ENCODE data around the gene CCT4.
"Not testable (repeated sequence)": the region's sequence is repeated elsewhere in the genome, so short reads cannot be mapped to it uniquely, and the experiment has no call there.

CCT4 gene, protein sequence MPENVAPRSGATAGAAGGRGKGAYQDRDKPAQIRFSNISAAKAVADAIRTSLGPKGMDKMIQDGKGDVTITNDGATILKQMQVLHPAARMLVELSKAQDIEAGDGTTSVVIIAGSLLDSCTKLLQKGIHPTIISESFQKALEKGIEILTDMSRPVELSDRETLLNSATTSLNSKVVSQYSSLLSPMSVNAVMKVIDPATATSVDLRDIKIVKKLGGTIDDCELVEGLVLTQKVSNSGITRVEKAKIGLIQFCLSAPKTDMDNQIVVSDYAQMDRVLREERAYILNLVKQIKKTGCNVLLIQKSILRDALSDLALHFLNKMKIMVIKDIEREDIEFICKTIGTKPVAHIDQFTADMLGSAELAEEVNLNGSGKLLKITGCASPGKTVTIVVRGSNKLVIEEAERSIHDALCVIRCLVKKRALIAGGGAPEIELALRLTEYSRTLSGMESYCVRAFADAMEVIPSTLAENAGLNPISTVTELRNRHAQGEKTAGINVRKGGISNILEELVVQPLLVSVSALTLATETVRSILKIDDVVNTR

DNA sequence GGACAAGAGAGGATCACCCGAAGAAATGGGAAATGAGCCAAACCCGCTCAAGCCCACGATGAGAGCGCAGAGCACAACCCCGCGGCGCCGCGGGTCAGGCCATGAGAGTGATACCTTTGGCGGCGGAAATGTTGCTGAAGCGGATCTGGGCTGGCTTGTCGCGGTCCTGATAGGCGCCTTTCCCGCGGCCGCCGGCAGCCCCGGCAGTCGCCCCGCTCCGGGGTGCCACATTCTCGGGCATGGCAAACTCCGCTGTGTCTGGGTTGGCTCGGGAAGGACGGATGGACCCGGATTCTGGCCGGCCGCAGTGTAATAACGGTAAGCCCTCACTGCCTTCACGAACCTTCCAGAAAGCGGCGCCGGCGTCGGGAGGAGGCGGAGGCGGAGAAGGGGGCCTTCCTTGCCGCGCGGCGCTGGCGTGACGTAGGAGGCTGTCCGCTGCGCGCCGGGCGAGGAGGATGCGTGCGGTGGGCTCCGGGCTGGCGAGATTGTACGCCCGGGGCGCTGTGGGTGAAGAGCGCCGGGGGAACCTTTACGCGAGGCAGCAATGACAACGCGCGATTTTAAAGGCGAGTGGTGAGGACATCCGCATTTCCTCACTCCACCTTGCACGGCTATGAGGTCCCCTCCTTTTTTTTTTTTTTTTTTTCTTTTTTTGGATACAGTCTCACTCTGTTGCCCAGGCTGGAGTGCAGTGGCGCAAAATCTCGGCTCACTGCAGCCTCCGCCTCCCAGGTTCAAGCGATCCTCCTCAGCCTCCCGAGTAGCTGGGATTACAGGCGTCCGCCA lies at the start of gene CCT4:
Gene CCT4, minus strand, starts transcription at position 390 of the 789 bp plus-strand sequence. Its CDS starts 149 bp downstream, at position 241.
- peak; percentile 90 to 93 for DNase-seq

DNA sequence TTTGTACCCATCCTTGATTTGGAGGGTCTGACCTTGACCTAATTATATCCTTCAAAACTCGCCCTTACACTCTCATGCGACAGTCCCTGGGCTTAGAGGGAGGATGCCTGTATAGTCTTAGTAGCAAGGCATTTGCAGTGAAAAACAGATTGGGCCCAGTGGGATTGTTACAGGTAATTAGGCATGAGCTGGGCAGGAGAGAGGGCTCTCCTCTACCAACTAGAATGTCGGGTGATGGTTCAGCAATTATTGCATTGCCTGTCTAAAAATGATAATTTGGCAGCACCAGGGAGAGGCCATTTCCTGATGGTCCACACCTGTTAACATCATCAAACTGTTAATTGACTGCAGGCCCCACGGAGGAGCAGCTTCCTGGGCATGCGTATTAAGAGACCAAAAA lies 49.4 kb upstream of the CCT4 start:
- DNase-seq, result no peak

DNA sequence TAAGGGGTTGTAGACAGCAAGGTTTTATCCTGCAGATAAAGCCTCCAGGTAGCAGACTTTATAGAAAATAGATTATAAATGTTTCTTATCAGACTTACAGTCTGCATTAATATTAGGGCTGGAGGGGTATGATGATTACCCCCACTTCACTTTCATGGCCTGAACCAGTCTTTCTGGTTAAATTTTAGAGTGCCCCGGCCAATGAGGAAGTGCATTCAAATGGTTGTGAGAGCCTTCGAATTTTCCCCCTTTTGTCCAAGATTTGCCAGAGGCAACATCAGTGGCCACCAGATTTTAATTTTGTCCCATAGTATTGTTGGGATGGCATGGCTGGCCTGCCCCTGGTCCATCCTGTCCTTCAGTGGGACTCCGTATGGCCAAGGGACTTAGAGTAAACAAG lies 48.6 kb upstream of the CCT4 start:
- no peak for DNase-seq

DNA sequence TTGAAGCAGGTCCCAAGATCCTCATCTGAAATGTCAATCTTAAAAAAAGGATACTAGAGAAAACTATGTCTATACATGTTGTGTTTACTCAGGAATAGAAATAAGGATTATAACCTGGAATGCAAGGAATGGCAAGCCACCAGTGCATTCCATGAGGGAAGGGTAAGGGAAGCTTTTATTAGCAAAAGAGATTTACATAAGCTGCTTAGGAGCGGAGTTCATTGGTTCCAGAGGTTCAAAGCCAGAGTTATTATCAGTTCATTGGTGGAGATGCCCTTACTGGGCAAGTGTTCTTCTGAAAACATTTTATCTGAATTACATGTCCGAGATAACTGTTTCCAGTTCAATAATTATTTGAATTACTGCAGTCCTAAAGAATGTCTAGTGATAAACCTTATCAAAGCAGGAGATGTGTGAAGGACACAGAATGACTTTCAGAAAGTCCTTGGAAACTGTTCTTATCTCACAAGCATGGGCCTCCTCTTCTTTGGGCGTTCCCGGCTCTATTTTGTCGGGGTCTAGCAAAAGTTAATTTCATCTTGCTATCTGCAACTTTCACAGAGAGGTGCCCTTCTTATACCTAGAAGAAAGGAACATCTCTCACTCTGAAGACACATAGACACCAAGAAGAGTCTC lies 40.5 kb upstream of the CCT4 start:
- DNase-seq, result no peak

DNA sequence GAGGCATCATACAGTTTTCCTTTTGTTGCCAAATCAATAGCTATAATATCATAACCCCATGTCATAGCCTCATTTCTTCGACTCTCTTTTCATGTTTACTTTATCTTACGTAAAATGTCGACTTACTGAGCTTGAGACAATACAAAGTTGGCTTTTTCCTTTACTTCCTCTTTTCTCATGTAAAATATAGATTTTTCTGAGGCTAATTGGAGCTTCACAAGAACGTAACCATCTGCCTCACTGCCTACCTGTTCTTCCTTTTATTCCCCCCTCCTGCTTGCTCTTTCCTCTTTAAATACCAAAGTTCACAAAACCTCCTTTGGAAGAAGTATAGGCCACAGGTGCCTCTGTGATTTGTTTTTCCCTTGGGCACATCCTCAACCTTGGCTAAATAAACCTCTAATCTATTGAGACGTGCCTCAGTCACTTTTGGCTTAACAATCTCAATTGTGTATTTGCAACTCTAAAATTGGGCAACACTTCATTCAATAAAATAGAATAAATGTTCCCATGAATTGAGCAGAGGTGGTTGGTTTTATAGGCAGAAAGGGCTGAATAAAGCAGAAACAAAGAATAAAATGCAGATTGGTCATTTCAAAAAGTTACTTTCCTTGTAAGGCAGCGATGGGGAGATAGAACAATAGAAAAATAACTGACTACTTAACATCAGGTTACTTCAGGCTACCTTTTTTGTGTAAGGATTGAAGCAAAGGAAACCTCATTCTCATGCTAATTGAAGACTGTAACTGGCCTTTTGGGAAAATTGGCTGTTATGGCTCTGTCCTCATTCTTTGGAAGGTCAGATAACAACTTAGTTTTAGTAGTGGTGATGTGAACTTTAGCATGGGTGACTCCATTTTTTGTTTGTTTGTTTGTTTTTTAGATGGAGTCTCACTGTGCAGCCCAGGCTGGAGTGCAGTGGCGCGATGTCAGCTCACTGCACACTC lies 38.3 kb upstream of the CCT4 start:
- DNase-seq, result no peak

DNA sequence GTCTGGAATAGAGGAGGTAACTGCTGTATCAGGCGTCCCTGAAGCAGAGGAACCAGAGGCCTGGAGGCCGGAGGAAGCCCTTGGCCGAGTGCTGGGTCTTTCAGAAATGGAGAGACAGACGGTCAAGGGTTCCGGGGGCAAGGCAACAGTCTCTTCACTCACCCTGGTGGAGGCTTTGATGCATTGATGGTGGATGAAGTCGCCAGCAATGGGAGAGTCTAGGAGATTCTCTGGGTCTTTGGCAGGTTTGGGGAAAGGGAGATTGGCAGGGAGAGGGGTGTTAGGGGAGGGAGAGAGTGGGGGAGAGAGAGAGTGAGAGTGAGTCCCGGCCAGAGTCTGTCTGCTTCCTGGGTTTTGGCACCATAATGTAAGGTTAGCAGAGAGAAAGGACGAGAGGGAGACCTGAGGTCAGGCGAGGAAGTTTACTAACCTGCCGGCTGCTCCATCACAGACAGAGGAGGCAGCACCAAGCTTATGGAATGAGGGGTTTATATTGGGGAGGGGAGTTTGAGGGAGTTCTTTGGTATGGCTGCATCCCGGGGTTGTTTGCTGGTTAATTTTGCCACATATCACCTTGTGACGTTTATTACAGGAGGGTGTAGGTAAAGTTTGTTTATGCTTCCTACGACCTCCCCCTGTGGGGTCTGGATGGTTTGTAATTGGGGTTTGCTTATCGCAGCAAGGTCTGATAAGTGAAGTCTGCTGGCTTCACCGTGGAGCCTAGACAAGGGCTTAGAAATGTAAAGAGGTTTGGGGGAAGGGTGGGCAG lies 36.6 kb upstream of the CCT4 start:
- DNase-seq, result no peak

DNA sequence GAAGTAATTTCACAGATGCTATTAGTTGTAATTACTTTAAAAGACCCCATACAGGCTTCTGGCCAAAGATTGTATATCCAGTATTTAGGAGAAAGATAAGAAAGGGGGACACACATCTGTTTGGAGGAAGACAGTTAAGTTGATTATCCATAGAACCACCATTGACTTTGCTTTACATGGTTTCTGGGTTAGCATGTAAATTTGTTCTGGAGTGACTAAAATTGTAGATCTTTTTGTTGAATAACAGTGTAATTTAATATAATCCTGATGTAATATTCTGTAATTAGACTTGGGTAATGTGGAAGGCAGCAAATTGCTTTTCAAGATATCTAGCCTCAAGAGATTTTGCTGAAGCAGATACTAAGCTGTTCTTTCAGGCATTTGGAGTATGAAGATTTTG lies 34.3 kb upstream of the CCT4 start:
- no peak for DNase-seq

DNA sequence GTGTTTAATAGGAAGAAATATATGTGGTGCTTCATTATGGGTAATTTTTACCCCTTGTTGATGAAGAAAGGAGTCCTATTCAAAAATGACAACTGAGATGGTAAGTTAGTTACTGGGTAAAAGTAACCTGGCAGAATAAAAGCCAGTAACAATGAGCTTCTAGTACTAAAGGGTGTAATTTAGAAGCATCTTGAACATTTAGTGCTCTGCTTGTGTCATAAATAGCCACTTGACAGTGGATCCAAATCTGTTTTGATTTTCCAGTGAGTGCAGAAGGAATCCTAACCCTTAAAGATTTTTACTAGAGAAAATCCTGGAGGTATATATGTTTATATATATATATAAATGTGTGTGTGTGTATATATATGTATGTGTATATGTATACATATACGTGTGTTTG lies 32.1 kb upstream of the CCT4 start:
- DNase-seq, result no peak

DNA sequence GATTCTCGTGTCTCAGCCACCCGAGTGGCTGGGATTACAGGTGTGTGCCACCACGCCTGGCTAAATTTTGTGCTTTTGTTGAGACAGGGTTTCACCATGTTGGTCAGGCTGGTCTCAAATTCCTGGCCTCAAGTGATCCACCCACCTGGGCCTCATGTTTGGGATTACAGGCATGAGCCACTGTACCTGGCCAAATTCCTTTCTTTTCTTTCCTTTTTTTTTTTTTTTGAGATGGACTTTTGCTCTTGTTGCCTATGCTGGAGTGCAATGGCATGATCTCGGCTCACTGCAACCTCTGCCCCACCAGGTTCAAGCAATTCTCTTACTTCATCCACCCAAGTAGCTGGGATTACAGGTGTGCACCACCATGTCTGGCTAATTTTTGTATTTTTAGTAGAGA lies 26.3 kb upstream of the CCT4 start:
- not testable (repeated sequence) for DNase-seq

DNA sequence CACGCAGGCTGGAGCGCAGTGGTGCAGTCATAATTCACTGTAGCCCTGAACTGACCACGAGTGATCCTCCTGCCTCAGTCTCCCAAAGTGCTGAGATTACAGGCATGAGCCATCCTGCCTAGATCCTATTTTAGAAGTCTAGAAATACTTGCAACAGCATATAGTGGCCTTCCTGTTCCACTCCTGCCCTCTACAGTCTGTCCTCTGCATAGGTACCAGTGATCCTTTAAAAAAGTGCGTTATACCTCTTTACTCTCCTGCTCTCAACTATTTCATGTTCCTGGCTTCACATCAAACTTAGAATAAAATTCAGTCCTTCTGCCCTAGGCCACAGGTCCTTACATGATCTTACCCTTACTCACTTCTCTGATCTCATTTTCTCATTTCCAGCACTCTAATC lies 23.1 kb upstream of the CCT4 start:
- DNase-seq, result no peak

DNA sequence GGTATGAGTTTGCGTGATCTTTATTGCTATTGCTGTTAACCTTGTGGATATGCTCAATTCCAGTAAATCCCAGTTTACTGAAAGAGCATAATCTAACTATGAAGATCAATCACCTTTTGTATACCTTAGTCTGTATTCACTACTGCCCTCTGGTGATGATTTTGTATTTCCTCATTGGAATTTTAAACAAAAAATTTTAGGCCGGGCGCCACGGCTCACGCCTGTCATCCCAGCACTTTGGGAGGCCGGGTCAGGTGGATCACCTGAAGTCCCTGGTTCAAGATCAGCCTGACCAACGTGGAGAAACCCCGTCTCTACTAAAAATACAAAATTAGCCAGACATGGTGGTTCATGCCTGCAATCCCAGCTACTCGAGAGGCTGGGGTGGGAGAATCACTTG lies 22.1 kb upstream of the CCT4 start:
- no peak for DNase-seq

DNA sequence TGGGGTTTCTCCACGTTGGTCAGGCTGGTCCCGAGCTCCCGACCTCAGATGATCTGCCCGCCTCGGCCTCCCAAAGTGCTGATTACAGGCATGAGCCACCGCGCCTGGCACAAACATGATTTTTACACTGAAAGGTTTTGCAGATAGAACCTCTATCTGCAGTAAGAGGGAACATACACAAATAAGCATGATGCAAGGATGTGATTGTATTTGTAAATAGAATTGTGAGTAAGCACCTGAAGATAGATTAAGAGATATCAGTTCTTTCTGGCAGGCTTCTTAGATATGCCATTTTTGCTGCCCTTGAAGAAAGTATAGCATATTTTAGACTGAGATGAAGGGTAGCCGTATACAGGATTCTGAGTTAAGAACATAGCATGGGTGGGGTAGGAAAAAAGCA lies 20.7 kb upstream of the CCT4 start:
- no peak for DNase-seq

DNA sequence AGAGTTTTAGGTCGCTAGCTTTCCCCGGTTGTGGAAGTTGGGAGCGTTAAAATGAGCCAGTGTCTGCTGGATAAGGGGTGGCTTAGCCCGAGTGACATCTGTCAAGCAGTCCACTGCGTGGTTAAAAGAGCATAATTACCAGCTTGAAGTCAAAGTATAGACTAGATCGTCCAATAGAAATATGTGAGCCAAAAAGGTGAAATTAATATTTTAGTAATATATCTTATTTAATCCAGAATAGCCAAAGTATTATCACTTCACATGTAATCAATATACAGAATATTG lies 17.7 kb upstream of the CCT4 start:
- DNase-seq, result no peak

DNA sequence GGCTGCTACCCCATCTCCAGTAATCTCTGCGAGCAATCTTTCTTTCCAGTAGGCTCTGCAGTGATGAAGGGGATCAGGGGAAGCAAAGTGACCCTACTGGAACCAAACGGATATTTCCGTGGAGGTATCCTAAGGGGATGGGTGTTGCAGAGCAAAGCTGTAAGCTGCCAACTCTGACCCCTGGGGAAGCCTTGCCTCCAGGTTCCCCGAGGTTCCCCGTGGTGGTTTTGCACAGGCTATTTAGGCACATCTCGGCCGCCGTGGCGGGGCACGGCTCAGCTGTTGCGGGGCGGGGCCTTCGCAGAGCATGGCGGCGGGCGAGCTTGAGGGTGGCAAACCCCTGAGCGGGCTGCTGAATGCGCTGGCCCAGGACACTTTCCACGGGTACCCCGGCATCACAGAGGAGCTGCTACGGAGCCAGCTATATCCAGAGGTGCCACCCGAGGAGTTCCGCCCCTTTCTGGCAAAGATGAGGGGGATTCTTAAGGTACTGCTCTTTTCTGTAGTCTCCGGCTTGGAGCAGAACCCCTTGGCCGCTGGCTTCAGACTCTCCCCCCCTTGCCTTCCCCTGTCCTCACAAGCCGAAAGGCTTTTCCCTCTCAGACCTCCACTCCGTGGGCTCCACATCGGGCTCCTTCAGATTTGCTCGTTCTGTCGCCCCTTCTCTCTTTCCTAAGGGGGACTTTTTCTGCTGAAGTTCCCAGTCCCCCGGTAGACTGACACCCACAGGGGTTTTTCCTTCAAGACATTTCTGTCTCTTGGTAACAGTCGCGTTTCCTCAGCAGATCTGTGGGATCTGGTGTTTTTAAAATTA lies 17.1 kb upstream of the CCT4 start, which contains the start of gene COMMD1:
Gene COMMD1, plus strand, starts transcription at position 303 of the 814 bp plus-strand sequence. Its CDS starts 5 bp downstream, at position 308.
- DNase-seq, result peak; percentile 80 to 82

DNA sequence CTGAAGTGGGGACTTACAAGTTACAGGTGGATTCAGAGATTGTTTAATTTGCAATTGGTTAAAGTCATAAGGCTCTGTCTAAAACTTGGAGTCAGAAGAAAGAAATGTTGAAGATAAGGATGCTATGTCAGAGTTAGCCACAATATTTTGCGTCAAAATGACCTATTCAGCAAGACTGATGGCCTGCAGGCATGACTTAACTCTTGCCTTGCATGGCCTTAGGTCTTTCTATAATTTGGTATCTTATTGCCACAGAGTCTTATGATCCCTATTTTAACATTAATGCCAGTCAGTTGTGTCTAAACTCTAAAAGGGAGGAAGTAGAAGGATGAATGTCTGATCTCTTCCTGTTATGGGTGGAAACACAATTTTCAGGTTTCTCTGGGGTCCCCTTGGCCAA lies 11.8 kb upstream of the CCT4 start:
- no peak for DNase-seq

DNA sequence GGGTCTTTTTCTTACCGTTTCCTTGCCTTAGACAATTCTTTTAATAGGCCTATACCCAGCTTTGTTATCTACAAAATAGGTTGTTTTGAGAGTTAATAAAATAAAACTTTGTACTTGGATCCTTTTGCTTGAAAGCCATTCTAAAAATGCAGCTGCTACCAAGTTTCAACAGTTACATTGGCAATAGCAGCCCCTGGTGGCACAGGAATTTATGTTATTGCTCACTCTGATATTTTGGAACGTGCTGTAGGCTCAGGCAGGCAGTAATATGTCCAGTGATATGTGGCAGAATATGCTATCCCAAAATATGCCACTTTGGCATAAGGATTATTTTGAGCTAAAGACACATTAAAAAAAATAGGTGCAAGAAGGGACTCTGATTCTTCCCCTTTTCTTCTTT lies 10.4 kb upstream of the CCT4 start:
- DNase-seq, result peak in 1 of 2 donors; percentile 24

DNA sequence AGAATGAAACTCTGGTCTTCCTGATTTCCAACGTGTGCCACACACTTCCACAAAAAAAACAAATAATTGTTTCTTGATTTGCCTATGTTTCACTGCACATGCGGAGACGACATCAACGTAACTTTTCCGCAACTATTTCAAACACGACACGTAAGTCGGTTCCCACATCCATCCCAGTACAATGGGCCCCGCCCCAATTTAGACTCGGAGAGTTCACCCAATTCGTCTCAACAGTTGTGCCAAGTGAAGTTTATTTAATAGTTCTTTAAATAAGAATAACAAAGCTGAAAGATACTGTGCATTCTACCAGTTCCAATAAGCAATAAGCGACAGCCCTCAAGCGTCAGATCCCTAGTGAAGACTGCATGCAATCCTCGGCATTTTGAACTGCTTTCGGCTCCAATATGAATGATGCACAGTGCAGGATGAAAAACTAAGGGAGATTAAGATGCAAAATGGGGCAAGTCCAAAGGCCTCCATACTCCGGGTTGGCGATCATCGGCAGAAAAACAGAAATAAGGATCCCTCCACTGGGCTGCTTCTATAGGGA lies 664 bp downstream of the CCT4 start:
- no peak for DNase-seq

DNA sequence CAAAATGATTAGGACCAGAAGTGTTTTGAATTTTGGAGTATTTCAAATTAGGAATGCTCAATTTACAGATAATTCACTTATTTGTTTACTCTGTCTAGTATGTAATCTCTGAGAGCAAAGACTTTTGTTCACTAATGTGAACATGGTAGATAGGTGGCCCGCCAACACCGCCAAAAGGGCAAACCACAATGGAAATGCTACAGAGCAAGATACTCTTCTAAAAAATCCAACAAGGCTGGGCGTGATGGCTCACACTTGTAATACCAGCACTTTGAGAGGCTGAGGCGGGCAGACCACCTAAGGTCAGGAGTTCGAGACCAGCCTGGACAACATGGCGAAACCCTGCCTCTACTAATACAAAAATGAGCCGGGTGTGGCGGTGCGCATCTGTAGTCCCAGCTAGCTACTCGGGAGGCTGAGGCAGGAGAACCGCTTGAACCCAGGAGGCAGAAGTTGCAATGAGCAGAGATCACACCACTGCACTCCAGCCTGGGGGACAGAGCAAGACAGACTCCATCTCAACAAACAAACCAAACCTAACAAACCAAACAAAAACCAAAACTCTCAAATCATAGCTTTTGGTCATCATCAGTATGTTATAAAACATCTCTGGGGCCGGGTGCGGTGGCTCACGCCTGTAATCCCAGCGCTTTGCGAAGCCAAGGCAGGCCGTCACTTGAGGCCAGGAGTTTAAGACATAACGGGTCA lies 2.4 kb downstream of the CCT4 start:
- no peak for DNase-seq

DNA sequence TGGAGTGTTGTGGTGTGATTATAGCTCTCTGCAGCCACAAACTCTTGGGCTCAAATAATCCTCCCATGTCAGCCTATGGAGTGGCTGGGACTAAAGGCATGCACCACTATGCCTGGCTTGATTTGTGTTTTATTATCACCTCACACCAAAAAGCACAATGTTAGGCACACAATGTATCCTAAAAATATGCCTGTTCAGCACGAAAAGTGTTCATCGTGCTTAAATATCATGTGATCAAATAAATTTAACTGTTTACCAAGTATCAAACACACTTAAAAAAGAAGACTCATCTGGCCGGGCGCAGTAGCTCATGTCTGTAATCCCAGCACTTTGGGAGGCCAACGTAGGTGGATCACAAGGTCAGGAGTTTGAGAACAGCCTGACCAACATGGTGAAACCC lies 5.6 kb downstream of the CCT4 start:
- DNase-seq, result no peak

DNA sequence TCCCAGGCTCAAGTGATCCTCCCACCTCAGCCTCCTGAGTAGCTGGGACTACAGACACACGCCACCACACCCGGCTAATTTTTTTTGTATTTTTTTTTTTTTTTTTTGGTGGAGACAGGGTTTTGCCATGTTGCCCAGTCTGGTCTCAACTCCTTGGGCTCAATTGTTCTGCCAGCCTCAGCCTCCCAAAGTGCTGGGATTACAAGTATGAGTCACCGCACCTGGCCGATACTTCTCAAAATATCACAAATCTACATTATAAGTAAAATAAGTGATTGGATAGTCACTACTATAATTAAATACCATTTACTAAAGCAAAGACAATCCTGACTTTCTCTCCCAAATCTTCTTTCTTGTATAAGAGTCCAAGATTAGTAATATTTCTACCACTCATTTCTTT lies 9.1 kb downstream of the CCT4 start:
- not testable (repeated sequence) for DNase-seq

Data from CD4-positive, alpha-beta T cell treated with Interleukin-4 for 1 hour (primary cell).